WTC11 (cell line): ENCODE data around the gene C17orf78. TPM values are rescaled to one million over a fixed set of nuclear protein-coding genes. Genes with fewer than 3 reads are reported as not detected.
A peak's percentile ranks its signal among the peaks of the same experiment; 100 is the strongest.

Experiments
- AR ChIP-seq: fragments of 250-450 bp; sonication (Bioruptor Pico); IDR thresholded peaks from 2 replicates; pipeline ENCODE4 v1.9.0; 2021; ENCODE audit warnings: mild to moderate bottlenecking
- CBFB ChIP-seq: sonication (generic); formaldehyde crosslinking; IDR thresholded peaks from 2 replicates; pipeline ENCODE4 v1.8.1; 2022; ENCODE audit warnings: mild to moderate bottlenecking, low read depth, missing genetic modification reagents
- CREB1 ChIP-seq: sonication (generic); formaldehyde crosslinking; IDR thresholded peaks from 2 replicates; pipeline ENCODE4 v1.8.0; 2023; ENCODE audit warnings: mild to moderate bottlenecking, missing genetic modification reagents
- CTCF ChIP-seq: fragments of 200-600 bp; IDR thresholded peaks from 2 replicates; pipeline ENCODE4 v1.8.0; 2022; ENCODE audit warnings: antibody characterized with exemption
- E2F4 ChIP-seq: sonication (generic); formaldehyde crosslinking; IDR thresholded peaks from 2 replicates; pipeline ENCODE4 v1.8.1; 2022; ENCODE audit warnings: low read depth, mild to moderate bottlenecking, moderate library complexity, missing genetic modification reagents, borderline replicate concordance
- FOXJ3 ChIP-seq: sonication (generic); formaldehyde crosslinking; IDR thresholded peaks from 2 replicates; pipeline ENCODE4 v1.9.0; 2021; ENCODE audit warnings: missing genetic modification reagents, mild to moderate bottlenecking, borderline replicate concordance
- GTF2I ChIP-seq: fragments of 250-450 bp; sonication (Bioruptor Pico); conservative IDR thresholded peaks from 2 replicates; pipeline ENCODE4 v1.4.0; 2021; ENCODE audit warnings: mild to moderate bottlenecking
- HMGA2 ChIP-seq: fragments of 250-450 bp; sonication (Bioruptor Pico); IDR thresholded peaks from 2 replicates; pipeline ENCODE4 v1.4.0; 2021; ENCODE audit warnings: mild to moderate bottlenecking, moderate library complexity
- NFATC4 ChIP-seq: fragments of 250-450 bp; sonication (Bioruptor Pico); IDR thresholded peaks from 2 replicates; pipeline ENCODE4 v1.9.0; 2021; ENCODE audit warnings: mild to moderate bottlenecking
- NFE2L1 ChIP-seq: sonication (generic); formaldehyde crosslinking; IDR thresholded peaks from 2 replicates; pipeline ENCODE4 v1.8.1; 2023; ENCODE audit warnings: missing genetic modification reagents
- NR1H2 ChIP-seq: sonication (generic); formaldehyde crosslinking; IDR thresholded peaks from 2 replicates; pipeline ENCODE4 v1.9.0; 2021; ENCODE audit warnings: mild to moderate bottlenecking, moderate library complexity, missing genetic modification reagents
- PRDM15 ChIP-seq: sonication (generic); formaldehyde crosslinking; IDR thresholded peaks from 2 replicates; pipeline ENCODE4 v1.8.0; 2022; ENCODE audit warnings: missing genetic modification reagents
- PRRX2 ChIP-seq: fragments of 250-450 bp; sonication (Bioruptor Pico); IDR thresholded peaks from 2 replicates; pipeline ENCODE4 v1.8.0; 2021; ENCODE audit warnings: mild to moderate bottlenecking
- RORB ChIP-seq: fragments of 250-450 bp; sonication (Bioruptor Pico); IDR thresholded peaks from 2 replicates; pipeline ENCODE4 v1.9.0; 2021; ENCODE audit warnings: mild to moderate bottlenecking
- SMAD4 ChIP-seq: sonication (generic); formaldehyde crosslinking; IDR thresholded peaks from 2 replicates; pipeline ENCODE4 v1.8.0; 2022; ENCODE audit warnings: mild to moderate bottlenecking, missing genetic modification reagents
- SOX15 ChIP-seq: fragments of 250-450 bp; sonication (Bioruptor Pico); IDR thresholded peaks from 2 replicates; pipeline ENCODE4 v1.9.0; 2021; ENCODE audit warnings: mild to moderate bottlenecking
- SP1 ChIP-seq: sonication (generic); formaldehyde crosslinking; conservative IDR thresholded peaks from 2 replicates; pipeline ENCODE4 v1.8.1; 2022; ENCODE audit warnings: missing genetic modification reagents
- TP53 ChIP-seq: sonication (generic); formaldehyde crosslinking; IDR thresholded peaks from 2 replicates; pipeline ENCODE4 v1.8.1; 2023; ENCODE audit warnings: mild to moderate bottlenecking, missing genetic modification reagents
- ZNF121 ChIP-seq: sonication (generic); formaldehyde crosslinking; IDR thresholded peaks from 2 replicates; pipeline ENCODE4 v1.8.0; 2023; ENCODE audit warnings: missing genetic modification reagents
- ZNF232 ChIP-seq: sonication (generic); formaldehyde crosslinking; IDR thresholded peaks from 2 replicates; pipeline ENCODE4 v1.8.0; 2022; ENCODE audit warnings: mild to moderate bottlenecking, missing genetic modification reagents
- ZNF423 ChIP-seq: fragments of 250-450 bp; sonication (Bioruptor Pico); IDR thresholded peaks from 2 replicates; pipeline ENCODE4 v2.1.2; 2022; ENCODE audit warnings: mild to moderate bottlenecking, moderate library complexity
- ZNF512 ChIP-seq: sonication (generic); formaldehyde crosslinking; IDR thresholded peaks from 2 replicates; pipeline ENCODE4 v1.8.1; 2022; ENCODE audit warnings: missing genetic modification reagents, borderline replicate concordance
- total RNA-seq: library from RNA; stranded (reverse); gene quantifications from 3 replicates; pipeline ENCODE4 v1.2.3, GENCODE V29; 2021
- TF ChIP-seq, protein P1 (sequence below): sonication (generic); formaldehyde crosslinking; conservative IDR thresholded peaks from 2 replicates; pipeline ENCODE4 v1.8.1; 2022; ENCODE audit warnings: mild to moderate bottlenecking, missing genetic modification reagents
- TF ChIP-seq, protein P2 (sequence below): sonication (generic); formaldehyde crosslinking; IDR thresholded peaks from 2 replicates; pipeline ENCODE4 v1.8.1; 2023; ENCODE audit warnings: mild to moderate bottlenecking, missing genetic modification reagents
- TF ChIP-seq, protein P3 (sequence below): sonication (generic); formaldehyde crosslinking; IDR thresholded peaks from 2 replicates; pipeline ENCODE4 v1.8.1; 2023; ENCODE audit warnings: mild to moderate bottlenecking, moderate library complexity, missing genetic modification reagents

C17orf78 gene
- total RNA-seq, 1 experiment from 2014 or later = not detected

DNA sequence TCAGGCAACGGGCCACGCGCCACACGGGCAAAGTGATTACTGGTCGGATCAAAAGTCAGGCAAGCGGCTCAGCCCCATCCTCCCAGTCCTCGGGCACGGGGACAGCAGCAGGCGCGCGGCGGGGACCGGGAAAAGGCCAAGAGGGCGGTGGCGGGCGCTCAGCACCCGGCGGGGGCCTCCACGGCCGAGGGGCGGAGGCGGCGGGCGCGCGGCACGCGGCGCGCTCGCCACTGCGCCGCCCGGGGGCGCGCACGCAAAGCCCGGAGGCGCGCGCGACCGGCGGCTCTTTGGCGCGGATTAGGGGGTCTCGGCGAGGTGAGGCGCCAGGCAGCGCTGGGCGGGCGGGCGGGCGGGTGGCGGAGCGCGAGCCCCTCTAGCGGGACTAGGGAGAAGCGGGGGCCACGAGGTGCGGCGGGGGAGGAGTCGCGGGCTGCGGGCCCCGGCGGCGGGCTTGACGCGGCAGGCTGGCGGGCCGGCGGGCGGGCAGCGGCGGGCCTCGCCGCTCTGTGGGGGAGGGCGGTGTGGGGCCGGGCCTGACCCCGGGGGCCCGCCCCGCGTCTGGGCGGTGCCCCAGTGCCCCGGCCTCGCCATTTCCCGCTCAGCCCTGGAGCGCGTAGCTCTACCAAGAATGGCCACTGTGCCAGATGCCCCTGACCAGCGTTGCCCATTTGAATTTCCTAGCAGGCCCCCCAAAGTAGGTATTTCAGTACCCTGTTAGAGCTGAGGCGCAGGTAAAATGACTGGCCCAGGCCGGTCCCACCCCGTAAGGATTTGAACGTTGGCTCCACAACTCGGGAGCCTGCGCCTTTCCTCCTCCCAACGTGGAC is 31.1 kb downstream of the C17orf78 start, which contains the start of the genes ACACA and TADA2A (continued):
- TF ChIP-seq, protein P1, sequence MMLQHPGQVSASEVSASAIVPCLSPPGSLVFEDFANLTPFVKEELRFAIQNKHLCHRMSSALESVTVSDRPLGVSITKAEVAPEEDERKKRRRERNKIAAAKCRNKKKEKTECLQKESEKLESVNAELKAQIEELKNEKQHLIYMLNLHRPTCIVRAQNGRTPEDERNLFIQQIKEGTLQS = no peak
- TF ChIP-seq AR (CRISPR knock-in tag) (no peak), NFATC4 (CRISPR knock-in tag) (no peak), GTF2I (CRISPR knock-in tag) (no peak), RORB (no peak), FOXJ3 (CRISPR knock-in tag) (no peak), PRRX2 (CRISPR knock-in tag) (no peak), ZNF121 (CRISPR knock-in tag) (no peak), PRDM15 (CRISPR knock-in tag) (no peak; the same call in 1 of the 2 replicates), SOX15 (CRISPR knock-in tag) (no peak), ZNF423 (CRISPR knock-in tag) (no peak), NFE2L1 (0 out of 2 replicates have a peak, but pooled peaks have one; percentile 36), TP53 (CRISPR knock-in tag) (no peak), E2F4 (CRISPR knock-in tag) (no peak), NR1H2 (CRISPR knock-in tag) (no peak), HMGA2 (CRISPR knock-in tag) (no peak), ZNF512 (no peak), SMAD4 (CRISPR knock-in tag) (no peak), CTCF (no peak), CREB1 (no peak), ZNF232 (peak; percentile 83), SP1 (CRISPR knock-in tag) (no peak; the same call in 1 of the 2 replicates), CBFB (CRISPR knock-in tag) (no peak)
- TF ChIP-seq, protein P2, sequence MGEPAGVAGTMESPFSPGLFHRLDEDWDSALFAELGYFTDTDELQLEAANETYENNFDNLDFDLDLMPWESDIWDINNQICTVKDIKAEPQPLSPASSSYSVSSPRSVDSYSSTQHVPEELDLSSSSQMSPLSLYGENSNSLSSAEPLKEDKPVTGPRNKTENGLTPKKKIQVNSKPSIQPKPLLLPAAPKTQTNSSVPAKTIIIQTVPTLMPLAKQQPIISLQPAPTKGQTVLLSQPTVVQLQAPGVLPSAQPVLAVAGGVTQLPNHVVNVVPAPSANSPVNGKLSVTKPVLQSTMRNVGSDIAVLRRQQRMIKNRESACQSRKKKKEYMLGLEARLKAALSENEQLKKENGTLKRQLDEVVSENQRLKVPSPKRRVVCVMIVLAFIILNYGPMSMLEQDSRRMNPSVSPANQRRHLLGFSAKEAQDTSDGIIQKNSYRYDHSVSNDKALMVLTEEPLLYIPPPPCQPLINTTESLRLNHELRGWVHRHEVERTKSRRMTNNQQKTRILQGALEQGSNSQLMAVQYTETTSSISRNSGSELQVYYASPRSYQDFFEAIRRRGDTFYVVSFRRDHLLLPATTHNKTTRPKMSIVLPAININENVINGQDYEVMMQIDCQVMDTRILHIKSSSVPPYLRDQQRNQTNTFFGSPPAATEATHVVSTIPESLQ (CRISPR knock-in tag) = no peak
- TF ChIP-seq, protein P3, sequence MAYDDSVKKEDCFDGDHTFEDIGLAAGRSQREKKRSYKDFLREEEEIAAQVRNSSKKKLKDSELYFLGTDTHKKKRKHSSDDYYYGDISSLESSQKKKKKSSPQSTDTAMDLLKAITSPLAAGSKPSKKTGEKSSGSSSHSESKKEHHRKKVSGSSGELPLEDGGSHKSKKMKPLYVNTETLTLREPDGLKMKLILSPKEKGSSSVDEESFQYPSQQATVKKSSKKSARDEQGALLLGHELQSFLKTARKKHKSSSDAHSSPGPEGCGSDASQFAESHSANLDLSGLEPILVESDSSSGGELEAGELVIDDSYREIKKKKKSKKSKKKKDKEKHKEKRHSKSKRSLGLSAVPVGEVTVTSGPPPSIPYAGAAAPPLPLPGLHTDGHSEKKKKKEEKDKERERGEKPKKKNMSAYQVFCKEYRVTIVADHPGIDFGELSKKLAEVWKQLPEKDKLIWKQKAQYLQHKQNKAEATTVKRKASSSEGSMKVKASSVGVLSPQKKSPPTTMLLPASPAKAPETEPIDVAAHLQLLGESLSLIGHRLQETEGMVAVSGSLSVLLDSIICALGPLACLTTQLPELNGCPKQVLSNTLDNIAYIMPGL (CRISPR knock-in tag) = no peak; the same call in 1 of the 2 replicates
